NCI-H510A treated with DMSO at 0.1 percent for 48 hours (cell line): ENCODE data around the gene MTMR3.

Experiments used
- DNase-seq: peaks from one replicate; lab custom pipeline; 2025; lab: John Stamatoyannopoulos, UW

The MTMR3 gene

GRCh38 chr22:29916007-29916544 is 33.1 kb downstream of the MTMR3 start:
- DNase-seq: no peak

DNA sequence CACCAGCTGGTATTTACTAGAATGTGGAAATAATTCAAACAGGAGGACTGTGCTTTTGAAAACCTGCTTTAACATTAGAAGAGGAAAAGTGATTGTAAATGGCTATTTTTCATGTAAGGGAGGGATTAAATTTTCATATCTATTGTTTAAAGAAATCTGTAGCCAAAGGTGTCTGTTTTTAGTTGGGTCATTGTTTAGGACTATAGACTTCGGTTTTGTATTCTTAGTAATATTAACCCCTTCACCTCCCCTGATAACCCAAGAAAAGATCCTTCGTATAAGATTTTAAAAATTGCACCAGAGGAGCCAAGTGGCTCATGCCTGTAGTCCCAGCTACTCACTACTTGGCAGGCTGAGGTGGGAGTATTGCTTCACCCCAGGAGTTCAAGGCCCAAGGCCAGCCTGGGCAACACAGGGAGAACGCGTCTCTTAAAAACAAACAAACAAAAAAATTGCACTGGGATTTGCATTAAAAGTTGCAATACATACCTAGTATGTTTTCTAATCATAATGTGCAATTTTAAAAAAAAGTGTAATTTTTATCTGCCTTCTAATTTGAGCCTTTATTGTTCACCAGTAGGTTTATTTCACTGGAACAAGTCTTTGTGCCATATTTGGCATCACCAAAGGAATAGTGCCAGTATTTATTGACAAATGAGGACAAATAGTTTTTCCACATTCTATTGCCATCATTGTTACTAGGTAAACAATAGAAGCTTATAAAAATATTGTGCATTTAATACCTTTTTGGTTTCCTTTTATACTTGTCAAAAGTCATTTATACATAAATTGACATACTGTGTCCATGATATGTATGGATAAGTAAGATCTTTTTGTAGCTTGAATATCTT is 34.3 kb downstream of the MTMR3 start:
- no peak for DNase-seq

GRCh38 chr22:29925402-29925801 is 42.4 kb downstream of the MTMR3 start:
- no peak for DNase-seq

GRCh38 chr22:29926057-29926456 is 43.1 kb downstream of the MTMR3 start:
- no peak for DNase-seq

- DNase-seq: no peak
Observed at GRCh38 chr22:29932136-29932535, 49.2 kb downstream of the MTMR3 start.

DNA sequence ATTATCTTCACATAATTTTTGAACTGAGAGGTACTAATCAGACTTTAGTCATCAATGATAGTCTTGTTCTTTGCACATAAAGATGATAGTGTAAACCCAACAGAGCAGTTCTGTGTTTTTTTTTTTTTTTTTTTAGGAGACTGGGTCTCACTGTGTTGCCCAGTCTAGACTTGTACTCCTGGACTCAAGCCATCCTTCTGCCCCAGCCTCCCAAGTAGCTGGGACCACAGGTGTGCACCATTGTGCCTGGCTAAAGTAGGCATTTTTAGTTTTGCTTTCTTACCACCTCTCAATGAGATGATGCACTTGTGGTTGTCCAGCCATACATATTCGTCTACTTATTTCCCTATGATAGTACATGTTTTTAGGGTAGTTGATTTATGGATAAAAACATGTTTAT is 50.6 kb downstream of the MTMR3 start:
- DNase-seq: no peak

DNA sequence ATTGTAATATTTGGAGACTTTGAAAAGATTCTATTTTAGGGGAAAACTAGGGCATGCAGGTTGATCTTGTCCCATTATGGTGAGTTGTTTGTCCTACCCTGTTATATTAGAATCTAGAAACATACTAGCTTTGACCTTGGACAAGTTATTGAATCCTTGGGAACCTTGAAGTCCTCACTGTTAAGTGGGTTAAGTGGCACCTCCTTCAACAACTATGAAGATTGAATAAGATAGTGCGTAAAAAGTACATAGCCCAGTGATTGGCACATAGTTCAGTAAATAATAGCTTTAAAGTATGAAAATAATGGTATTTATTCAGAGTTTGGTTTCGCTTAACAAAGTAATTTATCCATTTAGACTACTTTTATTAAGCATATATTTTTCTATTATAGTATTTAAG is 51.6 kb downstream of the MTMR3 start:
- no peak for DNase-seq

DNA sequence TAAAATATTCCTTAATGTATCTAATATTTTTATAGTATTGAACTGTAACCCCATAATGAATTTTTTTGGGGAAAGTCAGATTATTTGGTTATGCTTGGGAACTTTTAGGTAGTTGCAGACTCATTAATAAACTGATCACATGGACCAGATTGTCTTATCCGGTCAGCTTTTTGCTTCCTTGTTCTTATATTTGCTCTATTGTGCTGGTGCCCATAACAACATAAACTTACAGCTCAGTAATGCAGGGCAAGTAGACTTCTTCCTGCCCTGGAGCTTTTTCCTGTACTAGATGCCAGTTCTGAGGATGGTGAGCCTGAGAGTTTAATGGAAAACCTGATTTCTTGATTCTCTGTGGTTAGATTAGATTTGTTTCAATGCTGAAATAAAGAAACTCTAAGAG is 53.2 kb downstream of the MTMR3 start:
- DNase-seq: no peak

DNA sequence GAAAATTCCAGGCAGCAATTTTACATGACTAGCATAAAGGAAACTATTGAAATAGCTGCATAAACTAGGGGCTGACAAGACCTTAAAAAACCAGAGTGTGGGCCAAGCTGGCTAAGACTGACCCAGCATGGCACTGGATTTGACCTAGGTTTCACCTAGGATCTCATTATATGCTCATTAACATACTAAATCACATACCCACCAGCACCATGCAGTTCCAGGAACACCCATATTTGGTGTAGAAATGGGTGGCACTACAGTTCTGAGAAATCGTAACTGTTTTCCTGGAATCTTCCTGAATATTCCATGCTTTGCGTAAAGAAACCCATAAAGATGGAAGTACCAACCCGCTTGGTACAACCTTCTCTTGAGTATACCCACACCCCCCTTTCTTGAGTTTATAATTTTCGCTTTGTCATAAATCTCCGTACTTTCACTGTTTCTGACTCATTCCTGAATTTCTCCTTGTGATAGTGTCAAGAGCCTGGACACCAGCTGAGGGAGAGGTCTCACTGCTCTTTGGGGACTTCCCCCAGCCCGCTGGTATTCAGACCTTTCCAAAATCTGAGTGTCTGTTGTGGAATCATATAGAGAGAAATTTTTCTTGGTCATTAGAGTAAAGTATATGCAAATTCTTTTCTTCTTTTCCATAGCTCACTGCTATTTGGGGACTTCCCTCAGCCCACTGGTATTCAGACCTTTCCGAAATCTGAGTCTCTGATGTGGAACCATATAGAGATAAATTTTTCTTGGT is 55.1 kb downstream of the MTMR3 start:
- DNase-seq: no peak

DNA sequence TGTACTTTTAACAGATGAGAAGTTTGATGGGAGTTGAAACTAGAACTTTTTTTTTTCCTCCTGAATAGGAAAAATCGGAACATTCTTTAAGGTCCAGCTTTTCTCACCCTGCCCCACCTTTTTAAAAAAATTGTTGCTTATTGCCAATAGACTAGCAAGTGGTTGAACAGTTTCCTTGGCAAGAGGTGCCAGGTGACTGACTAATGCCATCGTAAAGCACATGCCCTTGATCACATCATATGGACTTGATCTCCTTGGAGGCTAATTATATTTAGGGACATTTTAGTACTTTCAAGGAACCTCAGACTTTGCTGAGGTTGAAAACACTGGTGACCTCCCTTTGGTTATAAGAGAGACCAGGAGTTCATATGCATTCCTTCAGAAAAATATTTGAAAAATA is 57.6 kb downstream of the MTMR3 start:
- DNase-seq: no peak

- DNase-seq: no peak
Observed at GRCh38 chr22:29944339-29944738, 61.4 kb downstream of the MTMR3 start.

- DNase-seq: no peak
Observed at GRCh38 chr22:29945435-29945834, 62.5 kb downstream of the MTMR3 start.

- DNase-seq: no peak
Observed at GRCh38 chr22:29946220-29946619, 63.2 kb downstream of the MTMR3 start.

- DNase-seq: no peak
Observed at GRCh38 chr22:29947410-29948384, 64.7 kb downstream of the MTMR3 start.

DNA sequence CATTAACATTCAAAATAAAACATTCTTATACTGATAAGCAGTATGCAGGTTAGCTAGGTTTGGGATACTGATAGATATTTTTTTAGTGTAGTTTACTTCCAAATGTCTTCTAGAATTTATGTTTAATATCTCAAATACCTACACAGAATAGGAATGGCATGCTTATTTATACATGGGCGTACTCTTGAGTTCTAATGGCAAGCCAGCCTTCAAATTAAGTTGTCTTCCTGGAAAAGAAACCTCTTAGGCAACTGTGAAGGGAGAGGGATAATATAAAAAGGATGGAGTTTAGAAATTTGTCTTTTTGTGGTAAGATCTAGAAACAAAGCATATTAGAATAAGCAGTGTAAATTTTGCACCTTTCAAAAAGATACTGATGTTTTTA is 65.4 kb downstream of the MTMR3 start:
- DNase-seq: no peak

DNA sequence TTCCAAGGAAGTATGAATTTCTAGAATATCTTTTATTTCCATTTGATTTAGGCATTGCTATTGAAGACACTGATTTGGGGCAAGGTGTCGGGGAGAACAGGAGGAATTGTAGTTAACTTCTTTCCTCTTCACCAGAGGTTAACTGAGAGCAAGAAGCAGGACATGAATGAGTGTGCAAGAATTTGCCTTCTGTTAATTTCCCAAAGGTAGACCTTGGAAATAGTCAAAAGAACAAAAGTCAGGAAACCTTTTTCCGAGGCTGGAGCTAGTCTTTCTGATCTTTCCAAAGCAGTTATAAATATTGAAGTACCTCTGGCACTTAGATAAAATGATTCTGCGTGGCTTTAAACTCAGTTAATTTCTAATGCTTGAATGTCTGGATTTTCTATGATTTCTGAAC is 66.9 kb downstream of the MTMR3 start:
- no peak for DNase-seq

DNA sequence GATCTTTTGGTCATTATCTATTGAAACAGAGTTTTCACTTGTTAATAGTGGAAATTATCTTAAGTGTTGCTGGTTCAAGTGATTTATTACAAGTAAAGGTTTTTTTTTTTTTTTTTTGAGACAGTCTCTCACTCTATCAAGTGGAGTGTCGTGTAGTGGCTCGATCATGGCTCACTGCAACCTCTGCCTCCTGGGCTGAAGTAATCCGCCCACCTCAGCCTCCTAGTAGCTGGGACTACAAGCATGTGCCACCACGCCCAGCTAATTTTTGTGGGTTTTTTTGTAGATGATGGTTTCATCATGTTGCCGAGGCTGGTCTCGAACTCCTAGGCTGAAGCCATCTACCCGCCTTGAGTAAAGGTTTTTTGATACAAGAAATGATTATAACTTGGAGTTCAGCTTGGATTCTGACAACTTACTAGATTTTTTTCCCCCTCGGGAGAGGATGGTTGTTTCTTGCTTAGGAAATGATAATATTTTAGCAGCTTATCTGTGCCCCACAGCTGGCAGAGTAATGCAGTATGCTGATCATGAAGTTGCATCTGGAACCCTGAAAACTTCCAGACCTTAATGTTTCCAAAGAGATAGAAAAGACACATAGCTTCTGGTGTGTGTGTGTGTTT is 68.9 kb downstream of the MTMR3 start:
- no peak for DNase-seq

- no peak for DNase-seq
Observed at GRCh38 chr22:29954203-29954855, 71.4 kb downstream of the MTMR3 start.

- no peak for DNase-seq
Observed at GRCh38 chr22:29956680-29957079, 73.7 kb downstream of the MTMR3 start.

GRCh38 chr22:29958170-29958569 is 75.2 kb downstream of the MTMR3 start:
- DNase-seq: no peak

GRCh38 chr22:29964776-29965175 is 81.8 kb downstream of the MTMR3 start:
- DNase-seq: no peak
